Trophoblast cell (in vitro differentiated cells and primary cell): Measurements from ENCODE around the gene PALM2AKAP2.
"Not testable (repeated sequence)": the region's sequence is repeated elsewhere in the genome, so short reads cannot be mapped to it uniquely, and the experiment has no call there.

Experiments used
- DNase-seq, 2 donors: peaks; one replicate each; pipeline ENCODE4 v3.0.0-alpha.2; 2016
- H2AFZ ChIP-seq: 2 replicates; pipeline ENCODE4 v1.6.1; 2013; ENCODE audit warnings: low read length, moderate library complexity, mild to moderate bottlenecking; ENCODE audit not compliant: insufficient read depth, poor library complexity
- H2AK5ac ChIP-seq: 2 replicates; pipeline ENCODE4 v1.6.1; 2013; ENCODE audit warnings: mild to moderate bottlenecking, low read length
- H2BK120ac ChIP-seq: 2 replicates; pipeline ENCODE4 v1.6.1; 2013; ENCODE audit warnings: low read length, mild to moderate bottlenecking, moderate library complexity; ENCODE audit not compliant: insufficient read depth, poor library complexity
- H2BK12ac ChIP-seq: 2 replicates; pipeline ENCODE4 v1.6.1; 2013; ENCODE audit warnings: mild to moderate bottlenecking, low read length, moderate library complexity
- H2BK5ac ChIP-seq: 2 replicates; pipeline ENCODE4 v1.6.1; 2013; ENCODE audit warnings: low read length, low read depth, moderate library complexity, mild to moderate bottlenecking; ENCODE audit not compliant: poor library complexity
- H3K14ac ChIP-seq: 2 replicates; pipeline ENCODE4 v1.6.1; 2013; ENCODE audit warnings: mild to moderate bottlenecking, low read length
- H3K18ac ChIP-seq: 2 replicates; pipeline ENCODE4 v1.6.1; 2013; ENCODE audit warnings: mild to moderate bottlenecking, low read length
- H3K23ac ChIP-seq: 2 replicates; pipeline ENCODE4 v1.6.1; 2013; ENCODE audit warnings: low read length
- H3K27ac ChIP-seq: 2 replicates; pipeline ENCODE4 v1.5.1; 2013; ENCODE audit warnings: low read depth, mild to moderate bottlenecking, inconsistent platforms, low read length, moderate library complexity
- H3K27me3 ChIP-seq: 2 replicates; pipeline ENCODE4 v1.6.1; 2013; ENCODE audit warnings: inconsistent platforms, mild to moderate bottlenecking, low read length, moderate library complexity; ENCODE audit not compliant: insufficient read depth
- H3K36me3 ChIP-seq, 2 experiments: 1 replicate in 1 of 2; 2 replicates in 1 of 2; pipeline ENCODE4 v1.6.1; 2013; ENCODE audit warnings: low read length in 2 of 2, mild to moderate bottlenecking in 2 of 2, moderate library complexity in 1 of 2; ENCODE audit not compliant: insufficient read depth in 2 of 2, control insufficient read depth in 1 of 2
- H3K4ac ChIP-seq: 2 replicates; pipeline ENCODE4 v1.6.1; 2013; ENCODE audit warnings: low read depth, mild to moderate bottlenecking, low read length, moderate library complexity
- H3K4me1 ChIP-seq, 2 experiments: 1 replicate in 1 of 2; 2 replicates in 1 of 2; pipeline ENCODE4 v1.6.1; 2013; ENCODE audit warnings: low read length in 2 of 2, mild to moderate bottlenecking in 2 of 2, moderate library complexity in 1 of 2; ENCODE audit not compliant: insufficient read depth in 2 of 2, control insufficient read depth in 1 of 2
- H3K4me2 ChIP-seq: 2 replicates; pipeline ENCODE4 v1.6.1; 2013; ENCODE audit warnings: inconsistent platforms, mild to moderate bottlenecking, low read length, moderate library complexity
- H3K4me3 ChIP-seq: 2 replicates; pipeline ENCODE4 v1.5.1; 2013; ENCODE audit warnings: mild to moderate bottlenecking, low read depth, low read length, inconsistent platforms
- H3K79me1 ChIP-seq: one replicate; pipeline ENCODE4 v1.6.1; 2013; ENCODE audit warnings: low read length
- H3K79me2 ChIP-seq: 2 replicates; pipeline ENCODE4 v1.6.1; 2013; ENCODE audit warnings: low read length, mild to moderate bottlenecking; ENCODE audit not compliant: control insufficient read depth, insufficient read depth, poor library complexity
- H3K9ac ChIP-seq: 2 replicates; pipeline ENCODE4 v1.6.1; 2013; ENCODE audit warnings: mild to moderate bottlenecking, low read length
- H3K9me3 ChIP-seq: 2 replicates; pipeline ENCODE4 v1.6.1; 2013; ENCODE audit warnings: low read depth, mild to moderate bottlenecking, control low read depth, inconsistent platforms, low read length; ENCODE audit not compliant: insufficient read depth
- H4K12ac ChIP-seq: 2 replicates; pipeline ENCODE4 v1.6.1; 2013; ENCODE audit warnings: low read depth, mild to moderate bottlenecking, low read length, moderate library complexity
- H4K8ac ChIP-seq: 2 replicates; pipeline ENCODE4 v1.6.1; 2013; ENCODE audit warnings: low read depth, mild to moderate bottlenecking, low read length, moderate library complexity
- H4K91ac ChIP-seq: one replicate; pipeline ENCODE4 v1.6.1; 2013; ENCODE audit warnings: low read depth, mild to moderate bottlenecking, low read length, moderate library complexity
- WGBS: extraction: QIAGEN DNeasy Blood & Tissue Kit; methylation state at CpG from one replicate; pipeline ENCODE4 v1.1.7; 2013; ENCODE audit warnings: missing lambda C conversion rate; ENCODE audit not compliant: insufficient read length, insufficient coverage; ENCODE audit errors: extremely low coverage; 5-methylcytosine and 5-hydroxymethylcytosine counted together

The PALM2AKAP2 gene

GRCh38 chr9:109825383-109825782, 45.4 kb downstream of the PALM2AKAP2 start:
- not testable (repeated sequence) for H2BK120ac ChIP-seq, H3K18ac ChIP-seq, H3K27ac ChIP-seq, H3K4ac ChIP-seq, H3K4me1 ChIP-seq, H4K12ac ChIP-seq, DNase-seq, H3K4me2 ChIP-seq, H3K14ac ChIP-seq, H3K23ac ChIP-seq, H3K9me3 ChIP-seq, H3K4me3 ChIP-seq, H2AFZ ChIP-seq, H4K91ac ChIP-seq, H4K8ac ChIP-seq, H3K79me1 ChIP-seq, H3K27me3 ChIP-seq, H2BK5ac ChIP-seq, H3K79me2 ChIP-seq, H3K9ac ChIP-seq, H3K36me3 ChIP-seq, H2AK5ac ChIP-seq, H2BK12ac ChIP-seq
- no CpG with 5 or more reads among the region's 2 CpGs for WGBS

- no peak overlapping the region for H2AK5ac ChIP-seq
- H3K27me3 ChIP-seq, result no peaks in the 10 kb centered on the region
- H3K4me2 ChIP-seq, result no peak overlapping the region
- no peak overlapping the region for H2BK12ac ChIP-seq
- DNase-seq, result no peak
- H3K79me2 ChIP-seq, result no peaks in the 10 kb centered on the region
- no peak overlapping the region for H2BK5ac ChIP-seq
- H3K79me1 ChIP-seq, result no peaks in the 10 kb centered on the region
- no peak overlapping the region for H4K8ac ChIP-seq
- no peak overlapping the region for H3K14ac ChIP-seq
- no peaks in the 10 kb centered on the region for H3K36me3 ChIP-seq
- WGBS, result no CpG with 5 or more reads among the region's 1 CpG
- H4K12ac ChIP-seq, result no peak overlapping the region
- no peak overlapping the region for H3K27ac ChIP-seq
- H3K4me3 ChIP-seq, result no peak overlapping the region
- H3K23ac ChIP-seq, result no peak overlapping the region
- no peak overlapping the region for H3K18ac ChIP-seq
- no peak overlapping the region for H3K4ac ChIP-seq
- H2AFZ ChIP-seq, result no peak overlapping the region
- H3K9me3 ChIP-seq, result no peaks in the 10 kb centered on the region
- H4K91ac ChIP-seq, result no peak overlapping the region
- no peaks in the 10 kb centered on the region for H3K4me1 ChIP-seq
- H2BK120ac ChIP-seq, result no peak overlapping the region
- no peak overlapping the region for H3K9ac ChIP-seq
Measured at GRCh38 chr9:109826559-109826958, 46.6 kb downstream of the PALM2AKAP2 start.

- no peaks in the 10 kb centered on the region for H3K36me3 ChIP-seq
- no peak overlapping the region for H3K23ac ChIP-seq
- H3K79me1 ChIP-seq, result no peaks in the 10 kb centered on the region
- no peak overlapping the region for H4K91ac ChIP-seq
- no peak overlapping the region for H3K4ac ChIP-seq
- DNase-seq, result no peak
- no CpG with 5 or more reads among the region's 3 CpGs for WGBS
- H3K9me3 ChIP-seq, result no peaks in the 10 kb centered on the region
- H3K4me1 ChIP-seq, result no peaks in the 10 kb centered on the region
- no peak overlapping the region for H3K4me2 ChIP-seq
- H2BK120ac ChIP-seq, result no peak overlapping the region
- no peak overlapping the region for H3K14ac ChIP-seq
- H4K8ac ChIP-seq, result no peak overlapping the region
- H2AK5ac ChIP-seq, result no peak overlapping the region
- H3K27me3 ChIP-seq, result no peaks in the 10 kb centered on the region
- H3K9ac ChIP-seq, result no peak overlapping the region
- H3K18ac ChIP-seq, result no peak overlapping the region
- H2AFZ ChIP-seq, result no peak overlapping the region
- no peak overlapping the region for H2BK12ac ChIP-seq
- H2BK5ac ChIP-seq, result no peak overlapping the region
- no peak overlapping the region for H4K12ac ChIP-seq
- H3K79me2 ChIP-seq, result no peaks in the 10 kb centered on the region
- H3K27ac ChIP-seq, result no peak overlapping the region
- no peak overlapping the region for H3K4me3 ChIP-seq
Measured at GRCh38 chr9:109828254-109828653, 48.3 kb downstream of the PALM2AKAP2 start.
